Loucy (cell line): Measurements from ENCODE around the gene AARSD1.
A peak's percentile ranks its signal among the peaks of the same experiment; 100 is the strongest.
"Not testable (repeated sequence)": the region's sequence is repeated elsewhere in the genome, so short reads cannot be mapped to it uniquely, and the experiment has no call there.

Source experiments
- H2AFZ ChIP-seq: fragments of 200-600 bp; sonication (generic); 2 replicates; pipeline ENCODE4 v1.6.0; 2016; ENCODE audit warnings: antibody characterized with exemption, mild to moderate bottlenecking, low read length, moderate library complexity
- H3F3A ChIP-seq: fragments of 200-600 bp; 2 replicates; pipeline ENCODE4 v1.6.0; 2016; ENCODE audit warnings: antibody characterized with exemption, low read depth, mild to moderate bottlenecking
- H3K27me3 ChIP-seq: fragments of 200-600 bp; sonication (generic); 2 replicates; pipeline ENCODE4 v1.6.1; 2014; ENCODE audit warnings: low read length, mild to moderate bottlenecking; ENCODE audit not compliant: insufficient read depth, poor library complexity, severe bottlenecking
- H3K36me3 ChIP-seq: fragments of 200-600 bp; sonication (generic); 2 replicates; pipeline ENCODE4 v1.6.1; 2016; ENCODE audit warnings: low read length; ENCODE audit not compliant: insufficient read depth
- H3K4me1 ChIP-seq: fragments of 200-600 bp; sonication (generic); 2 replicates; pipeline ENCODE4 v1.5.1; 2014; ENCODE audit warnings: low read length, mild to moderate bottlenecking; ENCODE audit not compliant: insufficient read depth, poor library complexity, severe bottlenecking
- H3K4me2 ChIP-seq: fragments of 200-600 bp; sonication (generic); 2 replicates; pipeline ENCODE4 v1.6.0; 2014; ENCODE audit warnings: antibody characterized with exemption, low read length, low read depth, mild to moderate bottlenecking; ENCODE audit not compliant: poor library complexity, severe bottlenecking
- H3K4me3 ChIP-seq: fragments of 200-600 bp; sonication (generic); 2 replicates; pipeline ENCODE4 v1.5.1; 2014; ENCODE audit warnings: low read length, mild to moderate bottlenecking, mixed read lengths; ENCODE audit not compliant: poor library complexity, severe bottlenecking
- H3K79me2 ChIP-seq: fragments of 200-600 bp; sonication (generic); 2 replicates; pipeline ENCODE4 v1.6.1; 2014; ENCODE audit warnings: low read length; ENCODE audit not compliant: insufficient read depth
- H3K9ac ChIP-seq: fragments of 200-600 bp; sonication (generic); 2 replicates; pipeline ENCODE4 v1.6.0; 2014; ENCODE audit warnings: mild to moderate bottlenecking, low read depth, low read length, moderate library complexity; ENCODE audit not compliant: poor library complexity, severe bottlenecking
- H3K9me2 ChIP-seq: fragments of 200-600 bp; sonication (generic); replicated peaks from 2 replicates; pipeline ENCODE4 v1.6.1; 2016; ENCODE audit warnings: low read depth, low read length, mixed read lengths
- H3K9me3 ChIP-seq: fragments of 200-600 bp; sonication (generic); 2 replicates; pipeline ENCODE4 v1.6.1; 2014; ENCODE audit warnings: mild to moderate bottlenecking, antibody characterized with exemption, low read length, low read depth; ENCODE audit not compliant: insufficient read depth
- H4K20me1 ChIP-seq: fragments of 200-600 bp; sonication (generic); 2 replicates; pipeline ENCODE4 v1.6.0; 2014; ENCODE audit warnings: antibody characterized with exemption, low read length, mild to moderate bottlenecking; ENCODE audit not compliant: insufficient read depth, poor library complexity, severe bottlenecking
- EZH2phosphoT487 ChIP-seq: fragments of 200-600 bp; IDR thresholded peaks from 2 replicates; pipeline ENCODE4 v1.6.1; 2018; ENCODE audit warnings: antibody characterized with exemption, mild to moderate bottlenecking, moderate library complexity, borderline replicate concordance
- TF ChIP-seq, protein P1 (sequence below): fragments of 200-600 bp; sonication (generic); conservative IDR thresholded peaks from 2 replicates; pipeline ENCODE4 v1.5.1; 2014; ENCODE audit warnings: mild to moderate bottlenecking, antibody characterized with exemption, low read length

Gene AARSD1

GRCh38 chr17:42929497-42929844 is 34.8 kb downstream of the AARSD1 start:
- H2AFZ ChIP-seq: no peak overlapping the region

DNA sequence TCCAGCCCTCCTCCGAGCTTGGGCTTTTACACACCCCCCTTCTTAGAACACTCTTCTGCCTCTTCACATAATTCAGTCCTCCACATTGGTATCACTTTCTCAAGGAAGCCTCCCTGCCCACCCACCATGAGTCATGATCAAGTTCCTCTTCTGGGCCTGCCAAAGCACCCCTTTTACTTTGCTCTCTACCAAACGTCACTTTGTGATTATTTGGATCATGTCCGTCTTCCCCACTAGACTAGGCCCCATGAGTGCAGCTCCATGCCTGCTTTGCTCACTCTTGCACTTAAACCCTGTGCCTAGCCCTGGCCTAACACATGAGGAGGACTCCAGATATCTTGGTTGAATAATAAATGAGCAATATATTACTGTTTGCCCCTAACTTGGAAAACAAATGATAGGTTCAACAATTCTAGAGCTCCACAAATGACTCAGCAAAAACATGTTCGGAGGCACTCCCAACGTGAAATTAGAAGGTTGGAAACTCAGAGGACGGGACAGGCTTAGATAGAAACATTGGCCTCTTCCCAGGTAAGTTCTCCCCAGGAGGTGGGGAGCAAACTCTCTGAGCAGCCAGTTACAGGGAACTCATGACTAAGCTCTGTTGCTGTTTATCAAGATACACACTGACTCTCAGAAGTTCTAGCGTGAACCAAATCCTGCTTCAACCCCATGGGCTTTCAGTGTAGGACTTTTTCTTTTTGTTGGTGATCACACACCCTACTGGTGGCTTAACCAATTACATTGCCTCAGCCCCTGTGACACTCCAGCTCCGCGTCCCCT is 35.3 kb downstream of the AARSD1 start:
- peak overlapping the region; percentile 86 for H2AFZ ChIP-seq
- no peaks in the 10 kb centered on the region for H3K9me3 ChIP-seq
- H3K27me3 ChIP-seq: no peaks in the 10 kb centered on the region
- no peaks in the 10 kb centered on the region for H3K79me2 ChIP-seq
- H3K9me2 ChIP-seq: no peaks in the 10 kb centered on the region
- no peaks in the 10 kb centered on the region for H3K36me3 ChIP-seq
- H4K20me1 ChIP-seq: no peaks in the 10 kb centered on the region
- H3K4me1 ChIP-seq: no peaks in the 10 kb centered on the region
- TF ChIP-seq, protein P1, sequence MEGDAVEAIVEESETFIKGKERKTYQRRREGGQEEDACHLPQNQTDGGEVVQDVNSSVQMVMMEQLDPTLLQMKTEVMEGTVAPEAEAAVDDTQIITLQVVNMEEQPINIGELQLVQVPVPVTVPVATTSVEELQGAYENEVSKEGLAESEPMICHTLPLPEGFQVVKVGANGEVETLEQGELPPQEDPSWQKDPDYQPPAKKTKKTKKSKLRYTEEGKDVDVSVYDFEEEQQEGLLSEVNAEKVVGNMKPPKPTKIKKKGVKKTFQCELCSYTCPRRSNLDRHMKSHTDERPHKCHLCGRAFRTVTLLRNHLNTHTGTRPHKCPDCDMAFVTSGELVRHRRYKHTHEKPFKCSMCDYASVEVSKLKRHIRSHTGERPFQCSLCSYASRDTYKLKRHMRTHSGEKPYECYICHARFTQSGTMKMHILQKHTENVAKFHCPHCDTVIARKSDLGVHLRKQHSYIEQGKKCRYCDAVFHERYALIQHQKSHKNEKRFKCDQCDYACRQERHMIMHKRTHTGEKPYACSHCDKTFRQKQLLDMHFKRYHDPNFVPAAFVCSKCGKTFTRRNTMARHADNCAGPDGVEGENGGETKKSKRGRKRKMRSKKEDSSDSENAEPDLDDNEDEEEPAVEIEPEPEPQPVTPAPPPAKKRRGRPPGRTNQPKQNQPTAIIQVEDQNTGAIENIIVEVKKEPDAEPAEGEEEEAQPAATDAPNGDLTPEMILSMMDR: peak; percentile 68
- TF ChIP-seq EZH2phosphoT487: no peak
- H3F3A ChIP-seq: no peaks in the 10 kb centered on the region
- H3K4me3 ChIP-seq: no peak overlapping the region
- no peak overlapping the region for H3K4me2 ChIP-seq
- H3K9ac ChIP-seq: no peak overlapping the region

More at GRCh38 chr17:42929497-42929844, 34.8 kb downstream of the AARSD1 start:
- Histone ChIP-seq H3K9ac (no peak overlapping the region), H3F3A (no peaks in the 10 kb centered on the region), H3K4me3 (no peak overlapping the region), H3K4me1 (no peaks in the 10 kb centered on the region), H3K36me3 (no peaks in the 10 kb centered on the region), H4K20me1 (no peaks in the 10 kb centered on the region), H3K79me2 (no peaks in the 10 kb centered on the region), H3K27me3 (no peaks in the 10 kb centered on the region), H3K4me2 (no peak overlapping the region), H3K9me3 (no peaks in the 10 kb centered on the region), H3K9me2 (no peaks in the 10 kb centered on the region)
- no peak for TF ChIP-seq EZH2phosphoT487
- TF ChIP-seq, protein P1: no peak

GRCh38 chr17:42924891-42925290 is 39.4 kb downstream of the AARSD1 start:
- no peaks in the 10 kb centered on the region for H4K20me1 ChIP-seq
- no peak overlapping the region for H3K9ac ChIP-seq
- H3K4me2 ChIP-seq: no peak overlapping the region
- H3K4me3 ChIP-seq: no peak overlapping the region
- no peaks in the 10 kb centered on the region for H3K36me3 ChIP-seq
- H3K27me3 ChIP-seq: no peaks in the 10 kb centered on the region
- no peaks in the 10 kb centered on the region for H3K79me2 ChIP-seq
- no peak overlapping the region for H2AFZ ChIP-seq
- no peaks in the 10 kb centered on the region for H3K4me1 ChIP-seq
- H3F3A ChIP-seq: no peaks in the 10 kb centered on the region
- no peaks in the 10 kb centered on the region for H3K9me3 ChIP-seq
- no peaks in the 10 kb centered on the region for H3K9me2 ChIP-seq
- TF ChIP-seq, protein P1: no peak
- TF ChIP-seq EZH2phosphoT487: no peak

- H3K4me1 ChIP-seq, H3K4me2 ChIP-seq, H3K36me3 ChIP-seq, H3F3A ChIP-seq, H3K27me3 ChIP-seq, H4K20me1 ChIP-seq, H3K9ac ChIP-seq, H3K4me3 ChIP-seq, H2AFZ ChIP-seq, H3K9me2 ChIP-seq, H3K9me3 ChIP-seq, H3K79me2 ChIP-seq: not testable (repeated sequence)
Observed at GRCh38 chr17:42923472-42923871, 40.8 kb downstream of the AARSD1 start.
